D341Med (cell line): ENCODE data around the gene TMEM243.
"Not testable (repeated sequence)": the region's sequence is repeated elsewhere in the genome, so short reads cannot be mapped to it uniquely, and the experiment has no call there.

Experiments
- DNase-seq: peaks from one replicate; pipeline ENCODE4 v3.0.0; 2012; ENCODE audit warnings: low spot score

TMEM243 gene

GRCh38 chr7:87212498-87212897 is 7.0 kb downstream of the TMEM243 start:
- DNase-seq: no peak

DNA sequence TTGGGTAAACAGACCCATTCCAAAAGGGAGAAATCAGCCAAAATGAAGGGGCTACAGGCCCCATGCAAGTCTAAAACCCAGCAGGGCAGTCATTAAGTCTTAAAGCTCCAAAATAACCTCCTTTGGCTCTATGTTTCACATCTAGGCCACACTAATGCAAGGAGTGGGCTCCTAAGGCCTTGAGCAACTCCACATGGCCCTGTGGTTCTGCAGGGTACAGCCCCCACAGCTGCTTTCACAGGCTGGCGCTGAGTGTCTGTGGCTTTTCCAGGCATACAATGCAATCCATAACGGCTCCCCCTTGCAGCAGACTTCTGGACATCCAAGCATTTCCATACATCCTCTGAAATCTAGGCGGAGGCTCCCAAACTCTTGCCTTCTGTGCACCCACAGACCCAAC is 9.0 kb downstream of the TMEM243 start:
- DNase-seq: no peak

DNA sequence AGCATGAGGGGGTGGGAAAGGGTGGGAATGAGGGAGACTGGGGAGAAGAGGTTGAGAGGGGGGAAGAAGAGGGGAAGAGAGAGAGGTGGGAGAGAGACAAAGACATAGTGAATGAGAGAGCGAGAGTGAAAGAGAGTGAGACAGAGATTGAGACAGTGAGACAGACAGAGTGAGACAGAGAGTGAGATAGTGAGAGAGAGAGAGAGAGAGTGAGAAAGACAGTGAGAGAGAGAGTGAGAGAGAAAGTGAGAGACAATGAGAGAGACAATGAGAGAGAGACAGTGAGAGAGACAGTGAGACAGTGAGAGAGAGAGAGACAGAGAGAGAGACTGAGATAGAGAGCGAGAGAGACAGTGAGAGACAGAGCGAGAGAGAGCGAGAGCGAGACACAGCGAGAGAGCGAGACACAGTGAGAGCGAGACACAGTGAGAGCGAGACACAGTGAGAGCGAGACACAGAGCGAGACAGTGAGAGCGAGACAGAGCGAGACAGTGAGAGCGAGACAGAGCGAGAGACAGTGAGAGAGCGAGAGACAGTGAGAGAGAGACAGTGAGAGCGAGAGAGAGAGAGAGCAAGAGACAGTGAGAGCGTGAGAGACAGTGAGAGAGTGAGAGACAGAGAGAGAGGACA is 10.1 kb downstream of the TMEM243 start:
- no peak for DNase-seq

DNA sequence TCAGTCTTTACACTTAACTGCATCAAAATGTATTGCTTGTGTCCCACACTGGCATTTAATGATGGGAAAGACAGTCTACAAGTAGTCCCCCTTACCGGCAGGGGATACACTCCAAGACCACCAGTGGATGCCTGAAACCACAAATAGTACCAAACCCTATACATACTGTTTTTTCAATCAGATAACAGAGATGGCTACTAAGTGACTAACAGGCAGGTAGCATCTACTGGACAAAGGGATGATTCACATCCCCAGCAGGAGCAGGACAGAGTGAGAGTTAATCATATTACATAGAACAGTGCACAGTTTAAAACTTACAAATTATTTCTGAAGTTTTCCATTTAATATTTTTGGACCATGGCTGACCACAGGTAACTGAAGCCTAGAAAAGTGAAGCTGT is 13.2 kb downstream of the TMEM243 start:
- DNase-seq: no peak

- DNase-seq: not testable (repeated sequence)
Observed at GRCh38 chr7:87205701-87206100, 13.8 kb downstream of the TMEM243 start.

DNA sequence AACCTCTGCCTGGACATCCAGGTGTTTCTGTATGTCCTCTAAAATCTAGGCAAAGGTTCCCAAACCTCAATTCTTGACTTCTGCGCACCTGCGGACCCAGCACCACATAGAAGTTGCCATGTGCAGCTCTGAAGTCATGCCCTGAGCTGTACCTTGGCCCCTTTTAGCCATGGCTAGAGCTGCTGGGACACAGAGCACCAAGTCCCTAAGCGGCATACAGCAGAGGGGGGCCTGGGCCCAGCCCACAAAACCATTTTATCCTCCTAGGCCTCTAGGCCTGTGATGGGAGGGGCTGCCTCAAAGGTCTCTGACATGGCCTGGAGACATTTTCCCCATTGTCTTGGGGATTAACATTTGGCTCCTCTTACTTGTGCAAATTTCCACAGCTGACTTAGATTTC is 14.6 kb downstream of the TMEM243 start:
- no peak for DNase-seq

GRCh38 chr7:87203929-87204328 is 15.6 kb downstream of the TMEM243 start:
- DNase-seq: not testable (repeated sequence)

- DNase-seq: no peak
Observed at GRCh38 chr7:87202705-87203104, 16.8 kb downstream of the TMEM243 start.

GRCh38 chr7:87202208-87202607 is 17.3 kb downstream of the TMEM243 start:
- DNase-seq: no peak

GRCh38 chr7:87199700-87200450 is 19.7 kb downstream of the TMEM243 start:
- DNase-seq: no peak

DNA sequence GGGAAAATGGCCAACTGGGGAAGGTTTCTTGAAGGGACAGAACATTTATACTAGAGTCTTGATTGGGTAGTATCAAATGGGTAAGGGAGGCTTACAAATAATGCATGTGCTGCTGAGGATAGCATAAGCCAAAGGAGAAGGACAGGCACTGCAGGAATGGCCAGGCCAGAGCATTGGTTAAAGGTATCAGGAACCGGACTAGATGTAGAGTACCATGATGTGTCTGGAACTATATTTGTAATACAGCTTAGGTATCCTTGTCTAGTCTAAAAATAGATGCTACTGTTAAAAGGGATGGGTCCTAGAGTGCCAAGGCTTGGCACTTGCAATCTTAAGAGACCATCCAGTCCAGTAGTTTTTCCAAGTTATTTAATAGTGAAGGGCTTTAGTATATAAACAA is 20.3 kb downstream of the TMEM243 start:
- no peak for DNase-seq

DNA sequence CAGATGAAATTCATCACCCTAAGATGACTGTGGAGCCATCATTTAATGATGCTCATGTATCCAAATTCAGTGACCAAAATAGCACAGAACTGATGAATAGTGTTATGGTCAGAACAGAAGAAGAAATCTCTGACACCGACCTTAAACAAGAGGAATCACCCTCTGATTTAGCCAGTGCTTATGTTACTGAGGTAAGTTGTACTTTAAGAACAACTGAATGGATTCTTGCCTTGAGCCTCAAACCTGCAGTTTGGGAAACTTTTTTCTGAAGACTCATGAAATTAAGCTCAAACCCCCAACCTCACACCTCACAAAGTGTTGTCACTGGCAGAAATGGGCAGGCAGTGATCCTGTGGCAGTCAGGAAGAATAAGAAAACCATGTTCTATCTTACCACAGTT is 25.6 kb downstream of the TMEM243 start:
- no peak for DNase-seq

DNA sequence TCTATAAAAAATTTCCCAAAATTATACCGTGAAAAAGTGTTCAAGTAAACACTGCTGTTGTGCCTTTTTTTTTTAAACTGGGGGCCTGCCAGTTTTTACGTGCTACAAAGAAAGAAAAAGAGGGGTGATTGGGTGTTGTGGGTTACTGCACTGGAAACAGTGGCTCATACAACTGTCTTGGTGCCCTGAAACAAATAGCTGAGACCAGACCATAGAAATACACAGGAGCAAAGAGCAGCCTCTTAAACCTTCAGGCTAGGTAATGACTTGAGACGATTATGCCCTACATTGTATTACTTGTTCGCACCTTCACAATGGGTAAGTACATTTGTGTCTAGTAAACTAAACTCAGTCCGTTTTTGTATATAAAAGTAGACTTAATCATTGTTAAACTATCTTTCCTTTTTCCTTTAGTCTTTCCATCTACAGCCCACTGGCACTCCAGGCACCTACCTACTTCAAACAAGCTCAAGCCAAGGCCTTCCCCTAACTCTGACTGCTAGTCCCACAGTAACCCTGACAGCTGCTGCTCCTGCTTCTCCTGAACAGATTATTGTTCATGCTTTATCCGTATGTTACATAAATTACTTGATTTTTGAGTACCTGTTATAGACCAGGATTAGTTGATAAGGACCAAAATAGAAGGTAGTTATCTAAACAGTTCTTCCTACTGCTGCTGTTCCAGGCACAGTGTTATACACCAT is 26.6 kb downstream of the TMEM243 start:
- DNase-seq: peak; percentile 33

DNA sequence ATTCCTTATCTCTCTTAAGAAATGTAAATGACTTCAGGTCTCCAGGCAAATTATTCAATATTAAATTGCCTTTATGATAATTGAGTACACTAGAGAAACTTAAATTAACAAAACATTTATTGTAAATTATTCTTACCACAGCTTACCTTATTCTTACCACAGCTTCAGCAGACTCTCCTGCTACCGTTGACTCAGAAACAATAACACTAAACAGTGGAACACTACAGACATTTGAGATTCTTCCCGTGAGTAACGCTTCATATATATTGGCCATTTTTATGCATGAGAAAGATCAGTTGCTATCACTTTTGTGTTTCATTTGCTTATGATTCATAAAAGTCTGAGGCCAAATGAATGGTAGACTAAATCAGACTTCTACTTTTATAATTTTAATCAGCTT is 28.7 kb downstream of the TMEM243 start:
- no peak for DNase-seq

GRCh38 chr7:87188930-87189329 is 30.6 kb downstream of the TMEM243 start:
- no peak for DNase-seq

DNA sequence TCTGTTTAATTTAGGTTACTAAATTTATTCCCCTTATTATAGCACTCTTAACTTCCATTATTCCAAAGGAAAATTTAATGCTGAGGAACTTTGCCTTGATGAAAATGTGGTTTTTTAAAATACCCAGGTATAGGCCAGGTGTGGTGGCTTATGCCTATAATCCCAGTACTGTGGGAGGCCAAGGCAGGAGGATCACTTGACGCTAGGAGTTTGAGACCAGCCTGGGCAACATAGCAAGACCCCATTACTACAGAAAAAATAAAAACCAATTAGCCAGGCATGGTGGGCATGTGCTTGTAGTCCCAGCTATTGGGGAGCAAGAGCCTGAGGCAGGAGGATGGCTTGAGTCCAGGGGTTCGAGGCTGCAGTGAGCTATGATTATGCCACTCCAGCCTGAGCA is 32.4 kb downstream of the TMEM243 start:
- DNase-seq: no peak

DNA sequence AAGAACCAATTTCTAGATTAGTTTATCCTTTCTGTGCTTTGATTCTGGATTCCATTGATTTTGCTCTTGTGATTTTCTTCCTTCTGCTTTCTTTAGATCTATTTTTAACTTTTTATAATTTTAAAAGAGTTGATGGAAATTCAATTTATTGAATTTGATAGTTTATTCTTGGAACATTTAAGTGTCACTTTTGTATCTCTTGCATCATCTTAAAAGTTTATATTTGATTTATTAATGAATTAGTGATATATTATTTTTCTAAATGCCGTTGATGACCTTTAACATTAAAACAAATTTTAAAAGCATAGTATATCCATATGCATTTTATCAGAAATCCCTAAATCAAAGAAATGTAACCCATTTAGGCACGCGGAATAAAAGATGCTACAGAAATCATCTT is 40.4 kb downstream of the TMEM243 start:
- no peak for DNase-seq

DNA sequence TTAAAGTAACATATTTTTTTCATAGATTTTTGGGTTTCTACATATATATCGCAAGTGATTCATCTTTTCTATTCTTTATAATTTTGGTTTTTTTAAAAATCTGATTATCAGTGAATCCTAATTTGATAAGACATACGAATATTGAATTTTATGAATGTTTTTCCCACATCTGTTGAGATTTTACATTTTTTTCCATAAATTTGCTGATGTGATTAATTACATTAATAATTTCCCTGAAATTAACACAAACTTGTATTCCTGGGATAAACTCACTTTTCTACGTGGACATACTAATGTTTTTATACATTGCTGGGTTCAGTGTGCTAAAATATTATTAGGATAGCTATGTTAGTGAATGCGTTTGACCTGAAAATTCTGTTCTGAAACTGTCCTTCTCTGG is 41.2 kb downstream of the TMEM243 start:
- no peak for DNase-seq

DNA sequence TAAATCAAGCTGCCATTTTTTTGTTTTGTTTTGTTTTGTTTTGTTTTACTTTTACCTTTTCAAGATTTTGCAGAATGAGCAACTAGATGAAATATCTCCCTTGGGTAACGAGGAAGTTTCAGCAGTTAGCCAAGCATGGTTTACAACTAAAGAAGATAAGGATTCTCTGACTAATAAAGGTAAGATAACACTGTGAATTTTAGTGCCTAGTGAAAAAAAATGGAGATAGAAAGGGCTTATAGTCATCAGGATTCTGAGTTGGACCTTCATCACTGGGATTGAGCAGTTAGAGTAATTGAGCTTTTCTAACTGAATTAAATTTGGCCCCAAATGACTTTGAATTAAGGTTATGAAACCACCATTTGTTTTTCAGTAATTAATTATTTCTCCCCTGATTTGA is 46.1 kb downstream of the TMEM243 start:
- DNase-seq: no peak

GRCh38 chr7:87171282-87171934 is 48.1 kb downstream of the TMEM243 start:
- DNase-seq: no peak

DNA sequence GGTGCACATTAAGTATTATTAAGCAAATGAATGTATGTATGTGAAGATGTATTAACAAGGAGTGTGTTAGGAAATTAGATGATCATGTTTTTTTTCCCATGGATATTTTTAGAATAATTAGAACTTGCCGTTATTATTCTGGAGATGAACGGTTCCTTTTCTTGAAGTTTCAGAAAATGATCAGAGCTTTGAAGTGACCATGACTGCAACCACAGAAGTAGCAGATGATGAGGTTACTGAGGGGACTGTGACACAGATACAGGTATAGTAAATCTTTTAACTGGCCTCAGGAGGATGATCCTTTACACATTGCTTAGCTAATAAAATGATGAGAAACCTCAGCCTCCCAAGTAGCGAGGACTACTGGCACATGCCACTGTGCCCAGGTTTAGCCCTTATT is 48.7 kb downstream of the TMEM243 start:
- DNase-seq: no peak

GRCh38 chr7:87164433-87164832 is 55.1 kb downstream of the TMEM243 start:
- no peak for DNase-seq

DNA sequence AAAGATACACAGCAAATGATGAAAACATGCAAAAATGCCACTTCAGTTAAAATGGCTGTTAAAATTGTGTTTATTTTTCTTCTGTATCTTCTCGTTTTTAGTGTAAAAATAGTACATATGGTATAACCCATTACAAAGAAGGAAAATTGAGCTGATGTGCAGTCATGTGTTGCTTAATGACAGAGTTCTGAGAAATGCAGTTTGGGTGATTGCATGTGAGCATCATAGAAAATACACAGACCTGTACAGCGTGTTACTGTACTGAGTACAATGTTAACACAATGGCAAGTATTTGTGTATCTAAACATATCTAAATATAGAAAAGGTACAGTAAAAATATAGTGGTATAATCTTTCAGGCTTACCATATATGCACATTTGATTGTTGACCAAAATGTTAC is 60.0 kb downstream of the TMEM243 start:
- DNase-seq: no peak
